H9 (cell line): Measurements from ENCODE around the gene ARMC12. TPM values are rescaled to one million over a fixed set of nuclear protein-coding genes. Genes with fewer than 3 reads are reported as not detected.

ENCODE experiments used
- DNase-seq: peaks from one replicate; pipeline ENCODE4 v3.0.0-alpha.2; 2017
- H2AFZ ChIP-seq: one replicate; pipeline ENCODE4 v1.6.1; 2013; ENCODE audit warnings: mild to moderate bottlenecking, low read length, control low read depth, moderate library complexity
- H2AK5ac ChIP-seq: 2 replicates; pipeline ENCODE4 v1.6.1; 2013; ENCODE audit warnings: low read length, control low read depth, mixed read lengths; ENCODE audit not compliant: insufficient read length
- H2BK120ac ChIP-seq: one replicate; pipeline ENCODE4 v1.6.1; 2013; ENCODE audit warnings: low read depth, mild to moderate bottlenecking, low read length, control low read depth, inconsistent platforms; ENCODE audit not compliant: poor library complexity, severe bottlenecking
- H2BK12ac ChIP-seq: 2 replicates; pipeline ENCODE4 v1.6.1; 2013; ENCODE audit warnings: low read length, control low read depth, mixed read lengths, low read depth; ENCODE audit not compliant: insufficient read length
- H2BK15ac ChIP-seq: 2 replicates; pipeline ENCODE4 v1.6.1; 2013; ENCODE audit warnings: low read depth, low read length, control low read depth
- H2BK20ac ChIP-seq: one replicate; pipeline ENCODE4 v1.6.1; 2013; ENCODE audit warnings: low read depth, mild to moderate bottlenecking, low read length, control low read depth, inconsistent platforms; ENCODE audit not compliant: poor library complexity, severe bottlenecking
- H2BK5ac ChIP-seq: 2 replicates; pipeline ENCODE4 v1.6.1; 2013; ENCODE audit warnings: low read length, control low read depth, mixed read lengths; ENCODE audit not compliant: insufficient read length
- H3K14ac ChIP-seq: 2 replicates; pipeline ENCODE4 v1.6.1; 2013; ENCODE audit warnings: low read length, control low read depth; ENCODE audit not compliant: insufficient read depth
- H3K18ac ChIP-seq: 2 replicates; pipeline ENCODE4 v1.6.1; 2013; ENCODE audit warnings: low read depth, mild to moderate bottlenecking, mixed read lengths, low read length, control low read depth; ENCODE audit not compliant: insufficient read length
- H3K23ac ChIP-seq: 2 replicates; pipeline ENCODE4 v1.6.1; 2013; ENCODE audit warnings: low read length, control low read depth, mixed read lengths, low read depth; ENCODE audit not compliant: insufficient read length
- H3K23me2 ChIP-seq: 2 replicates; pipeline ENCODE4 v1.6.1; 2013; ENCODE audit warnings: low read depth, mild to moderate bottlenecking, mixed read lengths, low read length, control low read depth; ENCODE audit not compliant: insufficient read length, poor library complexity, severe bottlenecking
- H3K27ac ChIP-seq: 2 replicates; pipeline ENCODE4 v1.5.1; 2013; ENCODE audit warnings: low read length, control low read depth, mixed read lengths, low read depth; ENCODE audit not compliant: insufficient read length
- H3K27me3 ChIP-seq: 2 replicates; pipeline ENCODE4 v1.6.1; 2013; ENCODE audit warnings: low read length, control low read depth, inconsistent platforms; ENCODE audit not compliant: insufficient read depth
- H3K4ac ChIP-seq: 2 replicates; pipeline ENCODE4 v1.6.1; 2013; ENCODE audit warnings: low read depth, mild to moderate bottlenecking, control low read depth, inconsistent platforms, low read length, moderate library complexity
- H3K4me1 ChIP-seq: 2 replicates; pipeline ENCODE4 v1.6.1; 2013; ENCODE audit warnings: low read length, control low read depth, inconsistent platforms; ENCODE audit not compliant: insufficient read depth
- H3K4me2 ChIP-seq: 2 replicates; pipeline ENCODE4 v1.6.1; 2013; ENCODE audit warnings: low read length, control low read depth, mixed read lengths; ENCODE audit not compliant: insufficient read length, insufficient read depth
- H3K56ac ChIP-seq: 2 replicates; pipeline ENCODE4 v1.6.1; 2013; ENCODE audit warnings: low read depth, mild to moderate bottlenecking, mixed read lengths, low read length, control low read depth; ENCODE audit not compliant: insufficient read length
- H3K79me1 ChIP-seq: 2 replicates; pipeline ENCODE4 v1.6.1; 2013; ENCODE audit warnings: low read depth, mild to moderate bottlenecking, moderate library complexity, low read length, control low read depth, inconsistent platforms; ENCODE audit not compliant: insufficient read depth, poor library complexity, severe bottlenecking
- H3K79me2 ChIP-seq: 2 replicates; pipeline ENCODE4 v1.6.1; 2013; ENCODE audit warnings: low read length, control low read depth, inconsistent platforms; ENCODE audit not compliant: insufficient read depth
- H3K9ac ChIP-seq: 2 replicates; pipeline ENCODE4 v1.6.1; 2013; ENCODE audit warnings: low read length, control low read depth, mixed read lengths; ENCODE audit not compliant: insufficient read length; ENCODE audit errors: extremely low read depth
- H3K9me3 ChIP-seq: one replicate; pipeline ENCODE4 v1.6.1; 2013; ENCODE audit warnings: low read depth, low read length, inconsistent platforms; ENCODE audit not compliant: control insufficient read depth
- H3T11ph ChIP-seq: one replicate; pipeline ENCODE4 v1.6.1; 2013; ENCODE audit warnings: mild to moderate bottlenecking, low read length, control low read depth, inconsistent platforms
- H4K20me1 ChIP-seq: one replicate; pipeline ENCODE4 v1.6.1; 2013; ENCODE audit not compliant: control insufficient read depth, insufficient read length, insufficient read depth
- H4K5ac ChIP-seq: 2 replicates; pipeline ENCODE4 v1.6.1; 2013; ENCODE audit warnings: low read depth, mild to moderate bottlenecking, mixed read lengths, low read length, control low read depth; ENCODE audit not compliant: insufficient read length
- H4K8ac ChIP-seq: replicated peaks from 2 replicates; pipeline ENCODE4 v1.6.1; 2013; ENCODE audit warnings: low read length, control low read depth, mixed read lengths, low read depth; ENCODE audit not compliant: insufficient read length
- H4K91ac ChIP-seq: 2 replicates; pipeline ENCODE4 v1.6.1; 2013; ENCODE audit warnings: low read depth, mild to moderate bottlenecking, moderate library complexity, mixed read lengths, low read length, control low read depth; ENCODE audit not compliant: insufficient read length
- H3K27ac Mint-ChIP-seq, 3 experiments: 2 replicates in 2 of 3; 3 replicates in 1 of 3; pipeline ENCODE4 v1.8.0; 2020 to 2021; ENCODE audit warnings: mixed read lengths in 3 of 3, mild to moderate bottlenecking in 1 of 3, moderate library complexity in 1 of 3
- H3K27me3 Mint-ChIP-seq: 2 replicates; pipeline ENCODE4 v1.8.0; 2021; ENCODE audit warnings: low read depth, mild to moderate bottlenecking, moderate library complexity, mixed read lengths
- H3K36me3 Mint-ChIP-seq, 3 experiments: 2 replicates in 2 of 3; 3 replicates in 1 of 3; pipeline ENCODE4 v1.8.0; 2020 to 2021; ENCODE audit warnings: low read depth in 3 of 3, mixed read lengths in 3 of 3; ENCODE audit not compliant: insufficient read depth in 1 of 3
- H3K4me1 Mint-ChIP-seq, 2 experiments: 2 replicates each; pipeline ENCODE4 v1.8.0; 2020; ENCODE audit warnings: mixed read lengths in 2 of 2
- H3K4me3 Mint-ChIP-seq, 2 experiments: 2 replicates in 1 of 2; 3 replicates in 1 of 2; pipeline ENCODE4 v1.8.0; 2020 to 2021; ENCODE audit warnings: mild to moderate bottlenecking in 2 of 2, mixed read lengths in 2 of 2, moderate library complexity in 1 of 2
- H3K9me3 Mint-ChIP-seq, 2 experiments: 2 replicates in 1 of 2; 3 replicates in 1 of 2; pipeline ENCODE4 v1.8.0; 2020; ENCODE audit warnings: mild to moderate bottlenecking in 2 of 2, mixed read lengths in 2 of 2, moderate library complexity in 1 of 2
- CTCF ChIP-seq: fragments of 200-600 bp; sonication (generic); conservative IDR thresholded peaks from 3 replicates; pipeline ENCODE4 v1.8.0; 2021; ENCODE audit warnings: antibody characterized with exemption, mild to moderate bottlenecking
- WGBS: extraction: QIAGEN DNeasy Blood & Tissue Kit; methylation state at CpG from one replicate; pipeline ENCODE4 v1.1.7; 2013; ENCODE audit warnings: missing lambda C conversion rate, low lambda C conversion rate, mixed read lengths; ENCODE audit not compliant: insufficient read length; ENCODE audit errors: extremely low coverage; 5-methylcytosine and 5-hydroxymethylcytosine counted together
- total RNA-seq: library from RNA; stranded (reverse); gene quantifications from 2 replicates; pipeline ENCODE4 v1.2.1, GENCODE V29; 2021

Gene ARMC12
- total RNA-seq, 1 experiment from 2014 or later, result 1.7 TPM

GRCh38 chr6:35710241-35710847 lies 26.5 kb upstream of the ARMC12 start:
- H3K4ac ChIP-seq, result no peak overlapping the region
- H3K4me2 ChIP-seq, result no peak overlapping the region
- H3K4me1 ChIP-seq, result no peaks in the 10 kb centered on the region
- TF ChIP-seq CTCF, result no peak
- no peak overlapping the region for H2AFZ ChIP-seq
- H3T11ph ChIP-seq, result no peak overlapping the region
- no peak overlapping the region for H3K9ac ChIP-seq
- H3K4me1 Mint-ChIP-seq, result peaks cover 3 to 6% of the 10 kb centered on the region in 2 experiments; a peak in 3 of 4 replicates
- no peak overlapping the region for H3K18ac ChIP-seq
- H3K9me3 Mint-ChIP-seq, result no peaks in the 10 kb centered on the region
- DNase-seq, result no peak
- H3K27me3 Mint-ChIP-seq, result no peaks in the 10 kb centered on the region; the same call in 1 of the 2 replicates
- H2BK120ac ChIP-seq, result no peak overlapping the region
- H3K14ac ChIP-seq, result no peak overlapping the region
- WGBS, result no CpG with 5 or more reads among the region's 4 CpGs
- no peak overlapping the region for H2BK20ac ChIP-seq
- H3K4me3 Mint-ChIP-seq, result no peak overlapping the region
- H4K8ac ChIP-seq, result no peak overlapping the region
- H2BK15ac ChIP-seq, result no peak overlapping the region
- no peak overlapping the region for H3K27ac Mint-ChIP-seq
- H3K9me3 ChIP-seq, result no peaks in the 10 kb centered on the region
- no peak overlapping the region for H2AK5ac ChIP-seq
- H3K23me2 ChIP-seq, result no peaks in the 10 kb centered on the region
- H3K27ac ChIP-seq, result no peak overlapping the region
- H3K79me2 ChIP-seq, result no peaks in the 10 kb centered on the region
- no peaks in the 10 kb centered on the region for H3K27me3 ChIP-seq
- H3K36me3 Mint-ChIP-seq, result no peaks in the 10 kb centered on the region
- H2BK12ac ChIP-seq, result no peak overlapping the region
- H3K79me1 ChIP-seq, result no peaks in the 10 kb centered on the region
- H4K20me1 ChIP-seq, result no peaks in the 10 kb centered on the region
- H3K56ac ChIP-seq, result no peak overlapping the region
- H2BK5ac ChIP-seq, result no peak overlapping the region
- no peak overlapping the region for H4K5ac ChIP-seq
- H4K91ac ChIP-seq, result no peak overlapping the region
- no peak overlapping the region for H3K23ac ChIP-seq
